Activated T-helper 17 cell treated with anti-CD3 and anti-CD28 coated beads, Interleukin-2, amount 50 U/mL, for 72 hours (primary cell): Measurements from ENCODE around the gene IGF2BP3. TPM values are rescaled to one million over a fixed set of nuclear protein-coding genes. Genes with fewer than 3 reads are reported as not detected.
A peak's percentile ranks its signal among the peaks of the same experiment; 100 is the strongest.

ENCODE experiments used
- ATAC-seq: fragments of 150-1000 bp; cut with Tn5 transposase; replicated peaks from 2 replicates; pipeline ENCODE4 v1.10.0; 2021; ENCODE audit warnings: mild to moderate bottlenecking, moderate library complexity
- H3K27ac Mint-ChIP-seq: one replicate; pipeline ENCODE4 v1.8.0; 2022; ENCODE audit warnings: mixed read lengths
- H3K27me3 Mint-ChIP-seq: one replicate; pipeline ENCODE4 v1.8.0; 2022; ENCODE audit warnings: mixed read lengths
- H3K36me3 Mint-ChIP-seq: one replicate; pipeline ENCODE4 v1.8.0; 2022; ENCODE audit warnings: low read depth, mild to moderate bottlenecking, mixed read lengths
- H3K4me1 Mint-ChIP-seq: one replicate; pipeline ENCODE4 v1.8.0; 2022; ENCODE audit warnings: mixed read lengths
- H3K4me3 Mint-ChIP-seq: one replicate; pipeline ENCODE4 v1.8.0; 2022; ENCODE audit warnings: mild to moderate bottlenecking, mixed read lengths
- H3K9me3 Mint-ChIP-seq: one replicate; pipeline ENCODE4 v1.8.0; 2022; ENCODE audit warnings: mixed read lengths
- total RNA-seq, 2 donors: library from RNA; stranded (reverse); gene quantifications; one replicate each; pipeline ENCODE4 v1.2.3, GENCODE V29; 2022

Gene IGF2BP3
- total RNA-seq, 2 donors from 2014 or later: 0.42 to 0.67 TPM

DNA sequence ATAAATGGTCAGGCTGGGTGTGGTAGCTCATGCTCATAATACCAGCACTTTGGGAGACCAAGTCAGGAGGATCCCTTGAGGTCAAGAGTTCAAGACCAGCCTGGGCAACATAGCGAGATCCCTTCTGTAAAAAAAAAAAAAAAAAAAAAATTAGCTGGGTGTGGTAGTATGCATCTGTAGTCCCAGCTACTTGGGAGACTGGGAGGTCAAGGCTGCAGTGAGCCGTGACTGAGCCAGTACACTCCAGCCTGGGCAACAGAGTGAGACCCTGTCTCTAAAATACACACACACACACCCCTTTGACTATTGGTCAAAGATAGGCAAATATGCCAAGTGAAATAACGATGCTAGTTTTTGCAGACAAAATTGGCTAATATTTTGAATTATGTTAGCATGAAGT, 80.6 kb downstream of the IGF2BP3 start:
- Mint-ChIP-seq H3K36me3 (no peaks in the 10 kb centered on the region), H3K27ac (no peak overlapping the region), H3K9me3 (no peaks in the 10 kb centered on the region), H3K27me3 (peaks cover 9% of the 10 kb centered on the region), H3K4me1 (peaks cover 7% of the 10 kb centered on the region), H3K4me3 (no peak overlapping the region)
- ATAC-seq: no peak

DNA sequence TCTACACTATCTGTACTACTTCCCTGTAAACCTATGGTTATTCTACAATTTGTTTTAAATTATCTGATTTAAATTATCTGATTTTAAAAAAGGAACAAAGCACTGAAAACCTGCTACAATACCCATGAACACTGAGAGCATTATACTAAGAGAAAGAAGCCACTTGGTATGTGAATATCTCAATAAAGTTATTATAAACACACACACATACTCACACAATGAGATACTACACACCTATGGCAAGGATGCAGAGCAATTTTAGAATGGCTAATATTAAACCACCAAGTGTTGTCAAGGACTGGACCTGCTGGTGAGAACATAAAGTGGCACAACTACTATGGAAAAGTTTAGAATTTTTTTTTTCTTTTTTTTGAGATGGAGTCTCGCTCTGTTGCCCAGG, 82.7 kb downstream of the IGF2BP3 start:
- no peak overlapping the region for H3K4me3 Mint-ChIP-seq
- H3K36me3 Mint-ChIP-seq: no peaks in the 10 kb centered on the region
- H3K27ac Mint-ChIP-seq: no peak overlapping the region
- ATAC-seq: no peak
- H3K27me3 Mint-ChIP-seq: peaks cover 14% of the 10 kb centered on the region
- H3K4me1 Mint-ChIP-seq: peaks cover 7% of the 10 kb centered on the region
- no peaks in the 10 kb centered on the region for H3K9me3 Mint-ChIP-seq

DNA sequence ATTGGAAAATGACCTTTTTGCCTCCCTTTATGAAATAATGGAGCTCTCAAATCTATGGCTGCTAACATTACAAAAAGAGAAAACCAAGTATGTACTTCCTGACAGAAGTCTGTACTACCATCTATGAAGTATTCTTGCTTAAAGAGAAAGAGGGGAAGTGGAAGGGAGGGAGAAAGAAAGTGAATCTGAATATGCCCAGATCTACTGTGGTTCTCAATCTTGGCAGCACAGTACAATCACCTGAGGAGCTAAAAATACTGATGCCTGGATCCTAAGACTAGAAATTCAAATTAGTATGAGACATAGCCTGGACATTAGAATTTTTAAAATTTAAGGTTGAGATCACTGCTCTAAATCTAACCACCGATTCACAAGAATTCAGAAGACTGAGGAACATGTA, 85.2 kb downstream of the IGF2BP3 start:
- H3K27ac Mint-ChIP-seq: no peak overlapping the region
- no peaks in the 10 kb centered on the region for H3K9me3 Mint-ChIP-seq
- H3K27me3 Mint-ChIP-seq: peaks cover 23% of the 10 kb centered on the region
- no peaks in the 10 kb centered on the region for H3K36me3 Mint-ChIP-seq
- no peak for ATAC-seq
- no peak overlapping the region for H3K4me3 Mint-ChIP-seq
- H3K4me1 Mint-ChIP-seq: peaks cover 5% of the 10 kb centered on the region

DNA sequence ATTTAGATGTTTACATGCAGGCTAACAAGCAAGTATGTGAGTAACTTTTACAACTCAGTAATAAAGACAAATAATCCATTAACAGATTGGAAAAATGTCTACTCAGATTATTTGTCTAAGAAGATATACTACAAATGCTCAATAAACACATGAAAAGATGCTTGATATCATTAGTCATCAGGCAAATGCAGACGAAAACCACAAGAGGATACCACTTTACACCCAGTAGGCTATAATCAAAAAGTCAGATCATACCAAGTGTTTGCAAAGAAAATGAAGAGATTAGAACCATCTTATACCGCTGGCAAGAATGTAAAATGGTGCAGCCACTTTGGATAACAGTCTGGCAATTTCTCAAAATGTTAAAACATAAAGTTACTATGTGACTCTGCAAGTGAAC, 87.1 kb downstream of the IGF2BP3 start:
- Mint-ChIP-seq H3K4me3 (no peak overlapping the region), H3K4me1 (peaks cover 5% of the 10 kb centered on the region), H3K27ac (no peak overlapping the region), H3K27me3 (peaks cover 23% of the 10 kb centered on the region), H3K36me3 (no peaks in the 10 kb centered on the region), H3K9me3 (no peaks in the 10 kb centered on the region)
- ATAC-seq: no peak

DNA sequence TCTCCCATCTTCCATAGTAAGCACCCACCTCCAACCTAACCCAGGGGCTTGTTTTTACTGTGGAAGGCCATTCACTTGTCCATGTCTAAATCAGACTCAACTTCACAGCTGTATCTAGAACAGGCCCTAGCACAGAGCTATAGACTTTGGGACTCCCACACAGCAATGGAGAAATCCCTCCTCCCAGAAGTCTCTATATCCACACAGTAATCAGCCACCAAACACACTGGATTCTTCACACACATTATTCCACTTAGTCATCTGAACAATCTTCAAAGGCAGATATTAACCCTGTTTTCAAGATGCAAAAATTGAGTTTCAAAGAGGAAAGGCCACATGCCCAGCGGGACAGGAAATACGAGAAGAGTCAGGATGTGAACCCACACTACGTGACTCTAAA, 89.3 kb downstream of the IGF2BP3 start:
- peaks cover 15% of the 10 kb centered on the region for H3K4me1 Mint-ChIP-seq
- peaks cover 18% of the 10 kb centered on the region for H3K27me3 Mint-ChIP-seq
- ATAC-seq: peak; percentile 43
- H3K4me3 Mint-ChIP-seq: no peak overlapping the region
- H3K9me3 Mint-ChIP-seq: peaks cover under 1% of the 10 kb centered on the region
- peak overlapping the region; percentile 31 for H3K27ac Mint-ChIP-seq
- H3K36me3 Mint-ChIP-seq: no peaks in the 10 kb centered on the region

DNA sequence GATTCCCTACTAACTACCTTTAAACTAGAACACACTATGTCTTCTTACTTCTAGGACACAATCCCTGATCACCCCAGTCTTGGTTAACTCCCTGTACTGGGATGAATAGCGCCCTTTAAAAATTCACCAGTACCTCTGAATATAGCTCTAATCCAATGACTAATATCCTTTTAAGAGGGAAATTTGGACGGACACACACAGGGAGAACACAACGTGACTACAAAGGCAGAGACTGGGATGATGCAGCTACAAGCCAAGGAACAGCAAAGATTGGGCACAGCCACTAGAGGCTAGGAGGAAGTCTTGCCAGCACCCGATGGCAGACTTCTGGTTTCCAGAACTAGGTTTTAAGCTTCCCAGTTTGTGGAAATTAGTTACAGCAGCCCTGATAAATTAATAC, 89.7 kb downstream of the IGF2BP3 start:
- Mint-ChIP-seq H3K9me3 (peaks cover 3% of the 10 kb centered on the region), H3K4me3 (no peak overlapping the region), H3K27ac (peak overlapping the region; percentile 31), H3K4me1 (peaks cover 15% of the 10 kb centered on the region), H3K36me3 (no peaks in the 10 kb centered on the region), H3K27me3 (peaks cover 18% of the 10 kb centered on the region)
- no peak for ATAC-seq

DNA sequence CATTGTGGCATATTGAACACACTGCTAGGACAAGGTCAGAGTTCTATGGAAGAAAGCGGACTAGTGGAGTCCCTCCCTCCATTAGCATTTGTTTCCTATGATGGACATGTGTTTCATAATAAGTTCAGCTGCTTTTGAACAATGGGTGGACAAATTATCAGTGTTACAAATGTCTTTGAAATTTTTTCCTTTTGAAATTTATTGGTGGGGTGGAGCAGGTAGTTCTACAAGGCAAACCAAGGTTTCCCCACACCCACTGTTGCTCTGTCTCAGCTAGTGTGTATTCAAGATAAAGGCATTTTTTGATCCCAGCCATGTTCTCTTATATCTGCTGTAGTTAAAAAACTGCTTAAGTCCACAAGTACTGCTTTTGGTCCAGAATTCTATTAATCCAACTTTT, 91.3 kb downstream of the IGF2BP3 start:
- no peaks in the 10 kb centered on the region for H3K36me3 Mint-ChIP-seq
- no peak overlapping the region for H3K4me3 Mint-ChIP-seq
- peaks cover 14% of the 10 kb centered on the region for H3K27me3 Mint-ChIP-seq
- H3K27ac Mint-ChIP-seq: no peak overlapping the region
- no peak for ATAC-seq
- peaks cover 3% of the 10 kb centered on the region for H3K9me3 Mint-ChIP-seq
- H3K4me1 Mint-ChIP-seq: peaks cover 16% of the 10 kb centered on the region

DNA sequence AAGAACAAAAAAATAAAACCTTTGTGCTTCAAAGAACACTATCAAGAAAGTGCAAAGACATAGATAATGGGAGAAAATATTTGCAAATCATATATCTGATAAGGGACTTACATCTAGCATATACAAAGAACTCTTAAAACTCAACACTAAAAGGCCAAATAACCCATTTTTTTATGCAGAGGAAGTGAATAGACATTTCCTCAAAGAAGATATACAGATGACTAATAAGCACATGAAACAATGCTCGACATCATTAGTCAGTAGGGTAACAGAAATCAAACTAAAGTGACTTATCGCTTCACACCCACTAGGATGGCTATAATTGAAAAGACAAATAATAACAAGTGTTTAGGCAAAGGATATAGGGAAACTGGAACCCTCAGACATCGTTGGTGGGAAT, 93.2 kb downstream of the IGF2BP3 start:
- H3K9me3 Mint-ChIP-seq: peaks cover 3% of the 10 kb centered on the region
- peaks cover 34% of the 10 kb centered on the region for H3K4me1 Mint-ChIP-seq
- peak overlapping the region; percentile 33 for H3K4me3 Mint-ChIP-seq
- H3K36me3 Mint-ChIP-seq: peaks cover 9% of the 10 kb centered on the region
- H3K27ac Mint-ChIP-seq: peak overlapping the region; percentile 86
- peak; percentile 49 for ATAC-seq
- peaks cover 5% of the 10 kb centered on the region for H3K27me3 Mint-ChIP-seq

DNA sequence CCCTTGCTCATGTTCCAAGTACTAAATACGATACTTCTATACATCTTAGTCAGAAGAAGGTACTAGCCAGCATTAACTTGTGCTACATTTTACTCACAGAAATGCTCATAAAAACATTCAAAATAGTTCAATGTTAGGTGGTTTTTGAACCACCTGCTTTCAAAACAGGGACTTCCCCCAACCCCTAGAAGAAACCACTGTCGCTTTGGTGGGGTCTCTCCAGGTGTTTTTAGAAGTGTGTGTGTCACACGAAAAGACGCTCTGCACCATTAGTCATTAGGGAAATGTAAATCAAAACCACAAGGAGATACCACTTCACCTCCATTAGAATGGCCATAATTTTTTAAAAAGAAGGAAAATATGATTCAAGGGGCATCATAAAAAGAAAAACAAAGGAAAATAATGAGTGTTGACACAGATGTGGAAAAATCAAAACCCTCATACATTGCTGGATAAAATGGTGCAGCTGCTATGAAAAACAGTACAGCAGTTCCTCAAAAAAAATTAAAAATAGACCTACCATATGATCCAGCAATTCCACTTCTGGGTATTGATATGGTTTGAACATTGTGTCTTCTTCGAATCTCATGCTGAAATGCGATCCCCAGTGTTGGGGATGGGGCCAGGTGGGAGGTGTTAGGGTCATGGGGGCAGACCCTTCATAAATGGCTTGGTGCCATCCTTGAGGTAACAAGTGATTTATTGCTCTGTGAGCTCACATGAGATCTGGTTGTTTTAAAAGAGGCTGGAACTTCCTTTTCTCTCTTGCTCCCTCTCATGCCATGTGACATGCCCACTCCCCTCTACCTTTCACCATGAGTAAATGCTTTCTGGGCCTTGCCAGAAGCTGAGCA, 96.9 kb downstream of the IGF2BP3 start:
- peak overlapping the region; percentile 96 for H3K27ac Mint-ChIP-seq

DNA sequence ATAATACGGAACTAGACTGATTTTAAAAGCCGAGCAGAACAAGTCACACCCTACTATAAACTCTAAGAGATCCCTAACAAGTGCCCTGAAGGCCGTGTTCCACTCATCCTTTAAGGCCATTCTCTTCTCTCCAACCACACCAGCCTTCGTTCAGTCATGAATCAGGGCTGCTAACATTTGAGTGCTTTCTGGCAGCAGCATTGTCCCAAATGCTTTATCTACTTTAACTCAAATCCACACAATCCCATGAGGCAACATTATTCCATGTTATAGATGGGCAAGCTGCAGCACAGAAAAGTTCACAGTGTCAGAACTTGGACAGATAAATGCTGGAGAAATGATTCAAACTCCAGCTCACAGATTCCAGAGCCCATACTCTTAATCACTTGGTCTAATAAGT, 97.7 kb downstream of the IGF2BP3 start:
- Mint-ChIP-seq H3K27ac (peak overlapping the region; percentile 96), H3K27me3 (peaks cover 12% of the 10 kb centered on the region), H3K9me3 (peaks cover 3% of the 10 kb centered on the region), H3K36me3 (peaks cover 9% of the 10 kb centered on the region), H3K4me1 (peaks cover 36% of the 10 kb centered on the region), H3K4me3 (peak overlapping the region; percentile 70)
- ATAC-seq: no peak

More for the DNA sequence above, 96.9 kb downstream of the IGF2BP3 start:
- peaks cover 7% of the 10 kb centered on the region for H3K27me3 Mint-ChIP-seq
- H3K36me3 Mint-ChIP-seq: peaks cover 9% of the 10 kb centered on the region
- peaks cover 32% of the 10 kb centered on the region for H3K4me1 Mint-ChIP-seq
- peak; percentile 82 for ATAC-seq
- H3K9me3 Mint-ChIP-seq: peaks cover 3% of the 10 kb centered on the region
- peak overlapping the region; percentile 70 for H3K4me3 Mint-ChIP-seq

DNA sequence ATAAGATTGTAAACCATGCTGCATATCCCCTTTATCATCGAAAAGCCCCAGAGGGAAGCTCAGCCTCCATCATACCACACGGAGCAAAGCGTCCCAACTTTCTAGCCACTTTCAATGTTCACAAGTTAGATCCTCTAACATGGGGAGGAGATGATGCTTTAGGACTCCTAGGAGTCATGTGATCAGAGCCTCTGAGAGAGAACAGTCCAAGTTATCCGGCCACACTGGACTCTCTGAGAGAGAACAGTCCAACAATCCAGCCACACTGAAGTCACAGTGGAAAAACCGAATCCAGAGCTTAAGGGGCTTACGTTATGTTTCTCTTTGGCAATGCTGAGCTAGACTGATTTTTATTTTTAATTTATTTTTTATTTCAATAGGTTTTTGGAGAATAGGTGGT, 98.6 kb downstream of the IGF2BP3 start:
- Mint-ChIP-seq H3K27ac (no peak overlapping the region), H3K27me3 (peaks cover 15% of the 10 kb centered on the region), H3K36me3 (peaks cover 9% of the 10 kb centered on the region), H3K9me3 (peaks cover 3% of the 10 kb centered on the region), H3K4me3 (no peak overlapping the region), H3K4me1 (peaks cover 26% of the 10 kb centered on the region)
- no peak for ATAC-seq

DNA sequence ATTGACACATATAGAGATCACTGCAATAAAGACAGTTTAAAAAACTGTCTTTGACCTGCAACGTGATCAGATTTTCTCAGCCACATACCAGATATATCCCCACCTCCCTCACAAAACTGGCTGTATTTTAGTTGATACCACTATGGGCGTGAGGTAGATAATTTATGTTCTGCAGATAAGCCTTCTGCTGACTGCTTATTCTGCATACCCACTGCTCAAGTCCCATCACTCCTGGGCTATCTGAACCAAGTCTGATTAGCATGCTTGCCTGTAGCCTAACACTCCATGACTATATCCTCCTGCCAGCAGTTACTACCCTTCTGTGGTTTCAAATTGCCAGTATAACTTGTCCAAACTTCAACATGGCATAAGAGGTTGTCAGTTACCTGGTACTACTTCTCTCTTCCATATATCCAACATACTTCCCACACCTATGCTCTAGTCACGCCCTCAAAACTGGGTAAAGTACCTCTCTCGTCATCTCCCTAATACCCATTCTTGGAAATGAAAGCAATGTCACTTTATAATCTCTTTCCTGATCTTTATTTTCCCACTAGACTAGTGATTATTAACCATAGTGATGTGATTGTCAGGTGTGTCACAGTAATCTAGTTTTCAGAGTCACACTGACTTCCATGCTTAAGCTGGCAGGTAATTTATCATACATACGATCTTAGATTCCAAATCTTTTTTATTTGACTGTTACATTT, 100.4 kb downstream of the IGF2BP3 start:
- Mint-ChIP-seq H3K27ac (no peak overlapping the region), H3K27me3 (peaks cover 15% of the 10 kb centered on the region), H3K4me1 (peaks cover 26% of the 10 kb centered on the region), H3K36me3 (peaks cover 9% of the 10 kb centered on the region), H3K9me3 (no peaks in the 10 kb centered on the region), H3K4me3 (no peak overlapping the region)
- no peak for ATAC-seq

DNA sequence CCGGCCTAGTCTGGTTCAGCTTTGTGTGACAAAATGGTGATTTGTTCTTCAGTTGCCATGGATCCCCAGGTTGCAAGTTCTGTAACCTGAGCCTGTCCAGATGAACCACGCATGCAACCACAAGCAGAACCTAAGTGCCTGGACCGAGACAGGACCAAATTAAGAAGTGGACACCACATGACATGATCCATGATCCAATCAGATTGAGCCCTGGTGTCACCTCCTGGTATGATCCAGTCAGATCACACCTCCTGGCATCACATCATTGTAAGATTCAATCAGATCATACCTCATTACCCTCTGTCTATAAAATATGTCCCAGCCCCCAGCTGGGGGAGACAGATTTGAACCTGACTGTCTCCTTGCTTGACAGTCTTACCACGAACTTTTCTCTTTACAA, 101.2 kb downstream of the IGF2BP3 start:
- ATAC-seq: no peak
- Mint-ChIP-seq H3K4me3 (no peak overlapping the region), H3K36me3 (peaks cover 9% of the 10 kb centered on the region), H3K27ac (no peak overlapping the region), H3K4me1 (peaks cover 26% of the 10 kb centered on the region), H3K9me3 (no peaks in the 10 kb centered on the region), H3K27me3 (peaks cover 15% of the 10 kb centered on the region)

DNA sequence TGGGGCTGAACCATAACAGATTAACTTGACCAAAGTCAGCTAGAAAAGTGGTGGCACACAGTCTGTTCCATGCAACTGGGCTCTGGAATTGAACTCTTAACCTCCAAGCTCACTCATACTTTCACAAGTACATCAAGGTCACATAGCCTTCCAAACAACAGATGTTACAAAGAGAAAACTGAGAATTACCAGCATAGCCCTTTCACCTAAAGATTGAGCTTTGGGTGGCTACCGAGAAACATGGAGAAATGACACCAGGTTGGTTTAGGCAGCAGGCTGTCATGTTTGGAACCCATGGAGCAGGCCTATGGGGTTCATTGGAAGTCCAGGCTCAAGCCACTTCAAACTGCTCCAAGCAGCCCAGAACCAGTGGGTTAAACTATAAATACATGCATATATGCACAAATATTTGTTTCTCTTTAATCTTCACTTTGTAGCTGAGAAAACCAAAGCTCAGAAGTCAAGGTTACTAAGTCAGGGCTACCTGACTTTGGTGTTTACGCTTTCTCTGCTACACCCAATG, 112.1 kb downstream of the IGF2BP3 start:
- Mint-ChIP-seq H3K9me3 (no peaks in the 10 kb centered on the region), H3K4me1 (peaks cover 5% of the 10 kb centered on the region), H3K4me3 (no peak overlapping the region), H3K27me3 (peaks cover 11% of the 10 kb centered on the region), H3K27ac (no peak overlapping the region), H3K36me3 (no peaks in the 10 kb centered on the region)
- no peak for ATAC-seq
